CMK (cell line): Measurements from ENCODE around the gene GPRIN3.
"Not testable (repeated sequence)": the region's sequence is repeated elsewhere in the genome, so short reads cannot be mapped to it uniquely, and the experiment has no call there.

Experiments used
- DNase-seq: peaks from one replicate; pipeline ENCODE4 v3.0.0-alpha.2; 2010; ENCODE audit warnings: low read depth

The GPRIN3 gene

GRCh38 chr4:89257376-89257775 is 50.2 kb downstream of the GPRIN3 start:
- DNase-seq = no peak

- DNase-seq = no peak
Observed at GRCh38 chr4:89256203-89256800, 51.3 kb downstream of the GPRIN3 start.

GRCh38 chr4:89254847-89255246 is 52.8 kb downstream of the GPRIN3 start:
- DNase-seq = no peak

GRCh38 chr4:89254347-89254746 is 53.3 kb downstream of the GPRIN3 start:
- DNase-seq = not testable (repeated sequence)

GRCh38 chr4:89253935-89254334 is 53.7 kb downstream of the GPRIN3 start:
- no peak for DNase-seq

- DNase-seq = no peak
Observed at GRCh38 chr4:89253311-89253710, 54.3 kb downstream of the GPRIN3 start.

GRCh38 chr4:89251396-89251795 is 56.2 kb downstream of the GPRIN3 start:
- no peak for DNase-seq

- DNase-seq = no peak
Observed at GRCh38 chr4:89249716-89250361, 57.8 kb downstream of the GPRIN3 start.

- DNase-seq = no peak
Observed at GRCh38 chr4:89249313-89249712, 58.3 kb downstream of the GPRIN3 start.

GRCh38 chr4:89248879-89249281 is 58.7 kb downstream of the GPRIN3 start:
- no peak for DNase-seq

- no peak for DNase-seq
Observed at GRCh38 chr4:89247951-89248350, 59.6 kb downstream of the GPRIN3 start.

- DNase-seq = no peak
Observed at GRCh38 chr4:89245459-89245858, 62.1 kb downstream of the GPRIN3 start.

- no peak for DNase-seq
Observed at GRCh38 chr4:89243733-89244252, 63.8 kb downstream of the GPRIN3 start.

GRCh38 chr4:89242864-89243732 is 64.5 kb downstream of the GPRIN3 start:
- DNase-seq = no peak

GRCh38 chr4:89242216-89242615 is 65.4 kb downstream of the GPRIN3 start:
- no peak for DNase-seq

GRCh38 chr4:89230271-89230670 is 77.3 kb downstream of the GPRIN3 start:
- DNase-seq = no peak

GRCh38 chr4:89226665-89227574 is 80.7 kb downstream of the GPRIN3 start:
- DNase-seq = peak; percentile 4

- DNase-seq = no peak
Observed at GRCh38 chr4:89222170-89222569, 85.4 kb downstream of the GPRIN3 start.

- no peak for DNase-seq
Observed at GRCh38 chr4:89221167-89221867, 86.3 kb downstream of the GPRIN3 start.

- no peak for DNase-seq
Observed at GRCh38 chr4:89218587-89218986, 89.0 kb downstream of the GPRIN3 start.

- no peak for DNase-seq
Observed at GRCh38 chr4:89217604-89218003, 90.0 kb downstream of the GPRIN3 start.
